NB4 (cell line): ENCODE measurements around the gene KCNAB1.

ENCODE experiments used
- CTCF ChIP-seq: IDR thresholded peaks from one replicate; pipeline ENCODE4 v1.5.1; 2012; ENCODE audit warnings: low read depth, low read length
- MAX ChIP-seq: IDR thresholded peaks from 2 replicates; pipeline ENCODE4 v1.6.1; 2011; ENCODE audit warnings: low read depth, low read length
- POLR2A ChIP-seq: IDR thresholded peaks from 2 replicates; pipeline ENCODE4 v1.6.1; 2011; ENCODE audit warnings: mild to moderate bottlenecking; ENCODE audit not compliant: insufficient read length; ENCODE audit errors: extremely low read depth

GRCh38 chr3:156417559-156418132 is 297.3 kb downstream of the KCNAB1 start:
- no peak for TF ChIP-seq CTCF
- TF ChIP-seq POLR2A = no peak
- no peak for TF ChIP-seq MAX
